Gastrocnemius medialis (tissue), 4 donors: ENCODE measurements around the gene PALLD.

Source experiments
- CTCF ChIP-seq, 5 experiments: fragments of 450-650 bp in 3 of 5; fragments of 200-600 bp in 2 of 5; sonication (generic) in 2 of 5; IDR thresholded peaks in 4 of 5; conservative IDR thresholded peaks in 1 of 5; 1 replicate in 4 of 5; 2 replicates in 1 of 5; pipeline ENCODE4 v1.5.1; 2016 to 2019; ENCODE audit warnings: antibody characterized with exemption in 5 of 5, mild to moderate bottlenecking in 3 of 5, moderate library complexity in 3 of 5
- POLR2A ChIP-seq, 2 donors: fragments of 450-650 bp; IDR thresholded peaks; one replicate each; pipeline ENCODE4 v1.6.1; 2017; ENCODE audit warnings: antibody characterized with exemption in 2 of 2, mild to moderate bottlenecking in 2 of 2, moderate library complexity in 2 of 2

GRCh38 chr4:168932138-168932537 is 435.3 kb downstream of the PALLD start:
- no peak for TF ChIP-seq POLR2A (IDR thresholded peaks at IDR 0.05)
- TF ChIP-seq CTCF (IDR thresholded peaks at IDR 0.05 in 4 of 5, conservative IDR thresholded peaks at IDR 0.05 in 1 of 5), result no peak
